NB4 (cell line): ENCODE measurements around the gene KSR2.

Experiments used
- MYC ChIP-seq: IDR thresholded peaks from 2 replicates; pipeline ENCODE4 v1.6.1; 2011; ENCODE audit warnings: low read depth, low read length
- POLR2A ChIP-seq: IDR thresholded peaks from 2 replicates; pipeline ENCODE4 v1.6.1; 2011; ENCODE audit warnings: mild to moderate bottlenecking; ENCODE audit not compliant: insufficient read length; ENCODE audit errors: extremely low read depth
- TF ChIP-seq, protein P1 (sequence below): IDR thresholded peaks from one replicate; pipeline ENCODE4 v1.5.1; 2012; ENCODE audit warnings: low read depth, low read length
- TF ChIP-seq, protein P2 (sequence below): IDR thresholded peaks from 2 replicates; pipeline ENCODE4 v1.6.1; 2011; ENCODE audit warnings: low read depth, low read length

DNA sequence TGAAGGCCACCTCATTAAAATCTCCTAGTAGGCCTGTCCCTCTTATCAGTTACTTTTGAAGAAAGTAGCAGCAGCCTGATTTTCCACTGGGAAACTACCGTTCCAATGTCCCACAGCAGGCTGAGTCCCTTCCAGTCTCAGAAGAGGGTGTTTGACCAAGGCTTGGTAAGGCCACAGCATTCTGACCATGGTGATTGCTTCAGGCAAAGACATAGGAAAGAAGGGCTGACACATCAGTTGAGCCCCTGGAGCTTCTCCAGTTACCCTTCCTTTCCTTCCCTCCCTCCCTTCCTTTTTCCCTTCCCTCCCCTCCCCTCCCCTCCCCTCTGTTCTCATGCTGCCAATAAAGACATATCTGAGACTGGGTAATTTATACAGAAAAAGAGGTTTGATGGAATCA lies 373.0 kb downstream of the KSR2 start:
- TF ChIP-seq POLR2A, result no peak
- TF ChIP-seq, protein P1, sequence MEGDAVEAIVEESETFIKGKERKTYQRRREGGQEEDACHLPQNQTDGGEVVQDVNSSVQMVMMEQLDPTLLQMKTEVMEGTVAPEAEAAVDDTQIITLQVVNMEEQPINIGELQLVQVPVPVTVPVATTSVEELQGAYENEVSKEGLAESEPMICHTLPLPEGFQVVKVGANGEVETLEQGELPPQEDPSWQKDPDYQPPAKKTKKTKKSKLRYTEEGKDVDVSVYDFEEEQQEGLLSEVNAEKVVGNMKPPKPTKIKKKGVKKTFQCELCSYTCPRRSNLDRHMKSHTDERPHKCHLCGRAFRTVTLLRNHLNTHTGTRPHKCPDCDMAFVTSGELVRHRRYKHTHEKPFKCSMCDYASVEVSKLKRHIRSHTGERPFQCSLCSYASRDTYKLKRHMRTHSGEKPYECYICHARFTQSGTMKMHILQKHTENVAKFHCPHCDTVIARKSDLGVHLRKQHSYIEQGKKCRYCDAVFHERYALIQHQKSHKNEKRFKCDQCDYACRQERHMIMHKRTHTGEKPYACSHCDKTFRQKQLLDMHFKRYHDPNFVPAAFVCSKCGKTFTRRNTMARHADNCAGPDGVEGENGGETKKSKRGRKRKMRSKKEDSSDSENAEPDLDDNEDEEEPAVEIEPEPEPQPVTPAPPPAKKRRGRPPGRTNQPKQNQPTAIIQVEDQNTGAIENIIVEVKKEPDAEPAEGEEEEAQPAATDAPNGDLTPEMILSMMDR, result no peak
- TF ChIP-seq, protein P2, sequence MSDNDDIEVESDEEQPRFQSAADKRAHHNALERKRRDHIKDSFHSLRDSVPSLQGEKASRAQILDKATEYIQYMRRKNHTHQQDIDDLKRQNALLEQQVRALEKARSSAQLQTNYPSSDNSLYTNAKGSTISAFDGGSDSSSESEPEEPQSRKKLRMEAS, result no peak
- TF ChIP-seq MYC, result no peak
